GM12891 (cell line): ENCODE measurements around the gene ARHGEF25. TPM values are rescaled to one million over a fixed set of nuclear protein-coding genes. Genes with fewer than 3 reads are reported as not detected.
"Not testable (repeated sequence)": the region's sequence is repeated elsewhere in the genome, so short reads cannot be mapped to it uniquely, and the experiment has no call there.

Experiments used
- DNase-seq: peaks from one replicate; pipeline ENCODE4 v3.0.0; 2011; ENCODE audit warnings: low spot score; ENCODE audit not compliant: insufficient read length
- FAIRE-seq: peaks from 2 replicates; lab custom pipeline; 2011; peaks lifted over from hg19 to GRCh38; lab: Jason Lieb, UNC
- PAX5 ChIP-seq: IDR thresholded peaks from 2 replicates; pipeline ENCODE4 v1.6.1; 2011; ENCODE audit warnings: low read length, moderate library complexity, mild to moderate bottlenecking; ENCODE audit not compliant: insufficient read depth, severe bottlenecking
- POLR2A ChIP-seq: IDR thresholded peaks from 2 replicates; pipeline ENCODE4 v1.6.1; 2011; ENCODE audit warnings: low read depth, low read length, control low read depth
- POLR2AphosphoS5 ChIP-seq: IDR thresholded peaks from 2 replicates; pipeline ENCODE4 v1.6.1; 2011; ENCODE audit warnings: low read depth, low read length, control low read depth
- POU2F2 ChIP-seq: IDR thresholded peaks from 2 replicates; pipeline ENCODE4 v1.6.1; 2011; ENCODE audit warnings: low read depth, mild to moderate bottlenecking, control low read depth, low read length, moderate library complexity
- SPI1 ChIP-seq: IDR thresholded peaks from 2 replicates; pipeline ENCODE4 v1.6.1; 2011; ENCODE audit warnings: low read depth, low read length, control low read depth
- TAF1 ChIP-seq: IDR thresholded peaks from 2 replicates; pipeline ENCODE4 v1.6.1; 2011; ENCODE audit warnings: low read depth, low read length, control low read depth
- polyA plus RNA-seq: library from polyadenylated mRNA; unstranded; fragments of >200 nt; gene quantifications from one replicate; pipeline ENCODE4 v1.2.1, GENCODE V29; 2012; ENCODE audit warnings: low read depth, missing spikeins, inconsistent platforms; ENCODE audit not compliant: missing spikeins

Gene ARHGEF25
- polyA plus RNA-seq: 3.0 TPM

DNA sequence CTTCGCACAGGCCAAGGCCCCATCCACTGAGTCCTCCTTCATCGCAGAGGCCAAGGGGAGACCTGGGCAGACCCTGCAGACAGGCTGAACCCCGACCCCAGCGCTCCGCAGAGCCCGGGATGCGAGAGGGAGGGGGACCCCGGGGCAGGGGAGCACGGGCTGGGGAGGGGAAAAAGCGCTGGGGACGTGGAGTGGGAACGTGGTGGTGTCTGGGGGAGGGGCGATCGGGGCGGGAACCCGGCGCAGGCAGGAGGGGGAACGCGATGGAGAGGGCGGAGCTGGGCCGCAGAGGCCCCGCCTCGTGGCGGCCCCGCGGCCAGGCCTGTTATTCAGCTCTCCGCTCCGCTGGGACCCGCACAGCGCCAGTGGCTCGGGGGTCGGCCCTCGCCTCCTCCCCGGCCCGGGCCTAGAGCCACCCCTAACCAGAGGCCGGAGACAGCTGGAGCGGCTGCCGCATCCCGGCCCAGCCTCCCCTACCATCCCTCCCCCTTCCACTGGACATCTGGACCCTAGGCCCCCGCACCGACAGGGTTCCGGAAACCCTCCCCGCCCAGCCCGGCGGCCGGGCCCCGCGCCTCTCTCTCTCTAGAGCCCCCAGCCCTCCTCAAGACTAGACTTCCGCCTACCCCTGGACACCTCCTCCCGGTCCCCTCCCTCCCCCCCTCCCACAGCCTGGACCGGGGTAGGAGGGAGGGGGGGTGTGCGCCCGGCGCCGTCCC is at the start of gene ARHGEF25:
TSS of gene ARHGEF25 (plus strand) at position 328 of the 719 bp plus-strand sequence. CDS start 460 bp downstream, outside the sequence.
- FAIRE-seq (peak; percentile 84), DNase-seq (peak; percentile 82)
- TF ChIP-seq TAF1 (no peak), POLR2AphosphoS5 (no peak), POU2F2 (no peak), PAX5 (no peak), SPI1 (no peak), POLR2A (no peak)

GRCh38 chr12:57563358-57563757 is 47.9 kb upstream of the ARHGEF25 start:
- TF ChIP-seq SPI1 (no peak), POU2F2 (no peak), POLR2A (no peak)
- FAIRE-seq (no peak), DNase-seq (no peak)

- no peak for TF ChIP-seq SPI1
- TF ChIP-seq PAX5: no peak
- TF ChIP-seq POU2F2: no peak
- TF ChIP-seq POLR2AphosphoS5: no peak
- TF ChIP-seq TAF1: no peak
- no peak for TF ChIP-seq POLR2A
- no peak for FAIRE-seq
- DNase-seq: no peak
Observed at GRCh38 chr12:57564178-57564740, 47.0 kb upstream of the ARHGEF25 start.

DNA sequence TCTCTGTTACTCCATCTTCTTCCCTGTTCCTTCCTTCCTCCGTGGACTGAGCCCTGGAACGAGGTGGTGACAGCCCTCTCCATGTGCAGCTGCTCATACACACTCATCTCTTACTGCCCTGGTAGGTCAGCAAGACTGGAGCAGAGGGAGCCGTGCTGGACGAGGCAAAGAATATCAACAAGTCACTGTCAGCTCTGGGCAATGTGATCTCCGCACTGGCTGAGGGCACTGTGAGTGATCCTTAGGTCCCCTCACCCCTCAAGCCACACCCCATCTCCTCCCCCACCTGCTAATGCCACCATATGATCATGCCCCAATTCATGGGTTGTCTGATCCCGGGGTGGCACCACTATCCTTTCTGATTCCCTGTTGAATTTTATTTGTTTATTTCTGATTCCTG is 42.4 kb upstream of the ARHGEF25 start:
- DNase-seq (no peak), FAIRE-seq (peak; percentile 20)
- TF ChIP-seq SPI1 (no peak), POLR2AphosphoS5 (no peak)

- TF ChIP-seq POU2F2 (no peak), POLR2AphosphoS5 (no peak), PAX5 (no peak), SPI1 (no peak)
- FAIRE-seq: no peak
- DNase-seq: no peak
Observed at GRCh38 chr12:57569858-57570257, 41.4 kb upstream of the ARHGEF25 start.

GRCh38 chr12:57570438-57570837 is 40.8 kb upstream of the ARHGEF25 start:
- DNase-seq, FAIRE-seq: not testable (repeated sequence)

- no peak for TF ChIP-seq POLR2A
- TF ChIP-seq POU2F2: no peak
- no peak for TF ChIP-seq POLR2AphosphoS5
- no peak for TF ChIP-seq SPI1
- no peak for TF ChIP-seq TAF1
- TF ChIP-seq PAX5: no peak
- DNase-seq (no peak), FAIRE-seq (no peak)
Observed at GRCh38 chr12:57571926-57572762, 39.1 kb upstream of the ARHGEF25 start.

DNA sequence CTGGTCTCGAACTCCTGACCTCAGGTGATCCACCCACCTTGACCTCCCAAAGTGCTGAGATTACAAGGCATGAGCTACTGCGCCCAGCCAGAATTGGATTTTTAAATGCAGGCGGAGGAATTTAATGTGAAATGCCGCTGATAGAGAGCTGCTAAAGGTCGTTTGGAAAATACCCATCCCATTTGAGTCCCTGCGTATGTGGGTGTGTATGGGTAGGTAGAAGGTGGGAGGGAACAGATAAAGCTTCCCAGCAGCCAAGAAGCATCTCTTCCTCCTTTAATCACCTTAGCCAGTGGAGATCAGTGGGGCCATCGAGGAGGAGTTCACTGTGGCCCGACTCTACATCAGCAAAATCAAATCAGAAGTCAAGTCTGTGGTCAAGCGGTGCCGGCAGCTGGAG is 36.4 kb upstream of the ARHGEF25 start:
- DNase-seq (no peak), FAIRE-seq (no peak)
- TF ChIP-seq POLR2A: no peak
- no peak for TF ChIP-seq TAF1
- TF ChIP-seq SPI1: no peak
- no peak for TF ChIP-seq PAX5
- TF ChIP-seq POU2F2: no peak
- TF ChIP-seq POLR2AphosphoS5: no peak

DNA sequence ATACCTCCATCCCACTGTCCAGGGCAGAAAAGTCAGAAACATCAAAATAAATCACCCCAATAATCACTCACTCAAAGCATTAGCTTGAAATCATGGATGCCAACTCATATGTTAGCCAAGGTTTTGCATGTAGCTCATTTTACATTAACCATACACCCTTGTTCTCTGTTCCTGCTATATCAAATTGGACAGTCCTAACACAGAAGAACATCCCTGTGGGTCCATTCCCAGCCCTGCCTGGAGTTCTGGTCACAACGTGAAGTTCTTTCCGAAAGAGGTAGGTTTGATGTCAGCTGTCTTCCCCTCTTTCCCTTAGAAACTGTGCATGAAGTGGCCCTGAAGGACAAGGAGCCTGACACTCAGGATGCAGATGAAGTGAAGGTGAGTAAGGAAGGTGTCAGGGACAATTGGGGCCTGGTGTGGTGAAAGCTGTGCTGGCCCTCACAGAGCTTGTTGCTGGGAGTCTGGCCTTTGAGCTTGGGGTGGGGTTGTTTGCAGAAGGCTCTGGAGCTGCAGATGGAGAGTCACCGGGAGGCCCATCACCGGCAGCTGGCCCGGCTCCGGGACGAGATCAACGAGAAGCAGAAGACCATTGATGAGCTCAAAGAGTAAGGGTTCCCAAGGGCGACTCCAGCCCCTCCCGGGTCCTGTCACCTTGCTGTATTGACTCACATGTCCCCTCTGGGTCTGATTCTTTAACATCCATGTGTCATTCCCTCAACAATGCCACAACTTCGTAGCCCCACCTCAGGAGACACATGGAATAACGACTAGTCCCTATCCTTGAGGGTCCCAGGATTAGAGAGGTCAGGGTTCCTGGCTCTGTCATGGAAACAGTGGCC is 35.2 kb upstream of the ARHGEF25 start:
- TF ChIP-seq PAX5 (no peak), TAF1 (no peak), POLR2A (no peak), POLR2AphosphoS5 (no peak), POU2F2 (no peak), SPI1 (no peak)
- no peak for FAIRE-seq
- no peak for DNase-seq
